ENCODE data around the gene PRSS38.

The PRSS38 gene

GRCh38 chr1:227779685-227780084 is 35.8 kb upstream of the PRSS38 start:
- DNase-seq: no peak

DNA sequence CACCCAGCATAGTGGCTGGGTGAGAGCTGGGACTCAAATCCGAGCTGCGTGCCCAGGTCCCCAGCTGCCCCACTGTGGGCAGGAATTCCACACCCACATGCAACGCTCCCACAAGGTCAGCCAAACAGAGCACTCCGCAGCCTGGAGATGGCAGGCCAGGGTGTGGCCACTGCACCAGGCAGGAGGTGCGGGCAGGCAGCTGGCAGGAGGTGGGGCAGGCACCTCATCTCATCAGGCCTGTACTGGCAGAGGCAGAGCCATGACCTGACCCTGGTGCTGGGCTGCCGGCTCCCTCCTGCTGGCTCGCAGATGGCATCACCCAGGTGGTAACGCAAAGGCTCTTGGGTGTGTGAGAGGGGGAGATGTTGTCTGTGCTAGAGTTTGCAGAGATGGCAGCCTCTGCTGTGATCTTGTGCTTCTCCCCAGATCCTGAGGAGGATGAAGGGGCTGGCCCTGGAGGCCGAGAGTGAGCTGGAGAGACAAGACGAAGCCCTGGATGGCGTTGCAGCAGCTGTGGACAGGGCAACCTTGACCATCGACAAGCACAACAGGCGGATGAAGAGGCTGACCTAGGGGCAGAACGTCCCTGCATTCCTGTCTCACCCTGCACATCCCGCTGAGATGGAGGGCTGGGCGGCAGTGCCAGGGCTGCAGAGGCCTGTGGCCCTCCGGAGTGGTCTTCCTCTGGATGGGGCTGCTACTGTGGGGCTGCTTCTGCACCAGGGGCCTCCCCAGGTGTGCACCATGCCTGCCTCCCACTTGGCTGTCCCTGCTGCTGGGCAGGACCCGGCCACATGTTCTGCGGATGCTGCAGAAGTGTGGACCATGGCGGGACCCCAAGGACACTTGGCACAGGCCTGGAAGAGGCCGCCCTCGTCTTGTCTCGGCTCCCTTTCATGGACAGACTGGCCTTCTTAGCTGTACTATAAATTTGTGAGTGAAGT is 35.1 kb upstream of the PRSS38 start:
- DNase-seq: peak; percentile 24

GRCh38 chr1:227781314-227781930 is 34.1 kb upstream of the PRSS38 start:
- no peak for DNase-seq

GRCh38 chr1:227782226-227782625 is 33.2 kb upstream of the PRSS38 start:
- no peak for DNase-seq

DNA sequence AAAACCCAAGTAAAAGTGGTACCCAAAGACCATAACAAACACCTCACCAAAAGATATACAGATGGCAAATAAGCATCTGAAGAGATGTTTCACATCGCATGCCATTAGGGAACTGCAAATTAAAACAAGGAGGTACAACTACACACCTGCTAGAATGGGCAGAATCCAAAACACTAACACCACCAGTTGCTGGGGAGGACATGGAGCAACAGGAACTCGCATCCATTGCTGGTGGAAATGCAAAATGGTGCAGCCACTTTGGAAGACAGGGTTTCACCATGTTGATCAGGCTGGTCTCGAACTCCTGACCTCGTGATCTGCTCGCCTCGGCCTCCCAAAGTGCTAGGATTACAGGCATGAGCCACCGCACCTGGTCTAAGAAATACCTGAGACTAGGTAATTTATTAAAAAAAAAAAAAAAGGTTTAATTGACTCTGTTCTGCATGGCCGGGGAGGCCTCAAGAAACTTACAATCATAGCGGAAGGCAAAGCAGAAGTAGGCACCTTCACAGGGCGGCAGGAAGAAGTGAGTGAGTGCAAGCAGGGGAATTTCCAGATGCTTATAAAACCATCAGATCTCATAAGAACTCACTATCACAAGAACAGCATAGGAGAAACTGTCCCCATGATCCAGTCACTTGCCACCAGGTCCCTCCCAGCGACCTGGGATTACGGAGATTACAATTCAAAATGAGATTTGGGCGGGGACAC is 30.2 kb upstream of the PRSS38 start:
- DNase-seq: no peak

GRCh38 chr1:227785805-227786671 is 29.4 kb upstream of the PRSS38 start:
- DNase-seq: no peak

- DNase-seq: no peak
Observed at GRCh38 chr1:227786673-227787512, 28.6 kb upstream of the PRSS38 start.

DNA sequence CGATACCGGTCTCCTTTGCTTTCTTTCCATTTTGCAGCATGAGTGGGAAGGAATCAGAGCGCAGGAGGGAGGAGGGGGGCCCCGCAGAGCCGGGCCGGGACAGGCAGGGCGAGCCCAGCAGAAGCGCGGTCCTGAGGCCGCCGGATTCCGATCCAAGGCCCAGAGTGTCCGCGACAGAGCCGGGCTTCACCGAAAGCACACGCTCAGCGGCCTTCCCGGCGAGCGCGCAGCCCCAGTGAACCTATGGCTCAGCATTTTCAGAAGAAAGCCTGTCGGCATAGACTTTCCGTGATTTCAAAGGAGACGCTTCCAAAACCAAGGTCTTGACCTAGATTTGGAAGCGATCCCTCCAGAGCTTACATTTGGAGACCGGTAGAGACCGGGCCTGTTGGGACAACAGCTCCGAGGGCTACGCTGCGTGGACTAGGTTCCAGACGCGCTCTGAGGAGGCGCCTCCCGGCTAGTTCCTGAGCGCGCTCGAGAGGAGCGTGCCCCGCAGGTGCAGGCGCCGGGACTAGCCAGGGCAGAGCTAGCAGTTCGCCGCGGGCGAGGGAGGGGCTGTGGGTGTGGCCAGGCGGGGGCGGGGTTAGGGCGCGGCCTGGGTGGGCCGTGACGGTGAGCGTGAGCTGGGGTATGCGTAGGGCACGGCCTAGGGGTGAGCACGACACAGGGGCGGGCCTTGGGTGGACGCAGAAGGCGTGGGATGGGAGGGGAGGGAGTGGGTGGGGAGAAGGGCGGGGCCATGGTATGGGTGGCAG is 27.8 kb upstream of the PRSS38 start:
- peak; percentile 85 for DNase-seq

- DNase-seq: peak; percentile 77
Observed at GRCh38 chr1:227788271-227789083, 27.0 kb upstream of the PRSS38 start.

DNA sequence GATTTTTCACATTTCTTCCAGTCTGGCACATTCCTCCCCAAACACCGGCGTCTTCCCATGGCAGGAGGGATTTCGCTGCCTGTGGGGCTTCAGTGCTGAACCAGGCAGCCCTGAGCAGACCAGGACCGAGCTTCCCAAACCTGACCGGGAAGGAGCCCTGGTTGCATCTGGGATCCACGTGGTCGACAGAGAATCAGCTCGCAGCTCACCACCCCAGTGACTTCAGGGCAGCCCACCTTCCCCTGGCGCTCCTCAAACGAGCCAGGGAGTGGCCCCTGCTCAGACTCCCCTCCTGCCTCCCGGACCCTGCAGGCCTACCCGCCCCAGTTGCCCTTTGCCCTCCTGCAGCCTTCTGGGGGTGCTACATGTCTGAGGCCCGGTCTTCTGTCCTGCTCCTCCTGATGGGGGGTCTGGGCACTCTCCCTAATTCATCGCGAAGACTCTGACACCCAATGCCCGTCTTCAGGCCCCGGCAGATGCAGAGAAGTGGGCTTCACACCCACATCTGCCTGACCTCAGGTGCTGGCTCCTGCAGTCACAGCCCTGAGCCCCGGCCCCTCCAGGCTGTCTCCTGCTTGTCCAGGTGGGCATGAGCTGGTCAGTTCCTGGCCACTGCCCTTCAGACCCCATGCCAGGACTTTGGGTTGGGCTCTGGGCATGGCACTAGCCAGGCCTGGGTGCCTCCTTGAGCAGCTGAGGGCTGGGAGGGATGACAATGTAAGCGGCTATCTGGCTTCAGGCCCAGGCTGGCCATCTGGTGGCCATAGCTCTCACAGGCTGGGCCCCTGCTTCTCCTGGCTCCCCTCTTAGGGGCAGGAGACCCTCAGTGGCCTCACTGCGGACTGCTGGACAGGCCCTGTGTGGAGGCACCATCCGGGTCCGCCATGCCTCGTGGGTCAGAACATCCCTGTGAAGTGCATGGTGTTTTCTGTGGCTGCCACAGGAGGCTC is 26.1 kb upstream of the PRSS38 start:
- no peak for DNase-seq

- DNase-seq: no peak
Observed at GRCh38 chr1:227790034-227790400, 25.5 kb upstream of the PRSS38 start.

GRCh38 chr1:227790868-227791267 is 24.6 kb upstream of the PRSS38 start:
- no peak for DNase-seq

DNA sequence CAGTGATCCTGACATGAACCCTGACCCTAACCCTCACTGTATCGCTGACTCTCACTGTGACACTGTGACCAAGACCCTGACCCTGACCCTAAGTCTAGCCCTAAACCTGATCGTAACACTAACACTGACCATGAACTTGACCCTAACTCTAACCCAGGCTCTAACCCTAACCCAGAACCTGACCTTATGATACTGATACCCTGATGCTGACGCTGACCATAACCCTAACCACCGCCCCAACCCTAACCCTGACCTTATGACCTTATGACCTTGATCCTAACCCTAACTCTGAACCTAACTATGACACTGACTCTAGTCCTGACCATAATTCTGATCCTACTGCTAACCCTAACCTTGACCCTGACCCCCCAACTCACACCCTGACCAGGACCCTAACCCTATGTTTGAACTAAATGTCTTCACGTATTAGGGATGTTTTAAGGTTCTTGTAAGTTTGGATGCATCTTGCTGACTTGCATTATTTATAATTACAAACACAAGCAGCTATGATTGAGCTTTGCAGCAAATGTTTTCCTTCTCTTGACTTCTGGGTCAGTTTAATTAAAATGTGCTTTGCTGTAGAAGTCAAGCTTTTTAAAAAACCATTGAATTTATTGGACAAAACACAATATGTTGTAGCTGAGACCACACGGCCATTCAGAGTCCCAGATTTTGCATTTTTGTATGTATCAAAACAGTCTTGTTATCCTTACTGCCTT is 23.9 kb upstream of the PRSS38 start:
- no peak for DNase-seq

DNA sequence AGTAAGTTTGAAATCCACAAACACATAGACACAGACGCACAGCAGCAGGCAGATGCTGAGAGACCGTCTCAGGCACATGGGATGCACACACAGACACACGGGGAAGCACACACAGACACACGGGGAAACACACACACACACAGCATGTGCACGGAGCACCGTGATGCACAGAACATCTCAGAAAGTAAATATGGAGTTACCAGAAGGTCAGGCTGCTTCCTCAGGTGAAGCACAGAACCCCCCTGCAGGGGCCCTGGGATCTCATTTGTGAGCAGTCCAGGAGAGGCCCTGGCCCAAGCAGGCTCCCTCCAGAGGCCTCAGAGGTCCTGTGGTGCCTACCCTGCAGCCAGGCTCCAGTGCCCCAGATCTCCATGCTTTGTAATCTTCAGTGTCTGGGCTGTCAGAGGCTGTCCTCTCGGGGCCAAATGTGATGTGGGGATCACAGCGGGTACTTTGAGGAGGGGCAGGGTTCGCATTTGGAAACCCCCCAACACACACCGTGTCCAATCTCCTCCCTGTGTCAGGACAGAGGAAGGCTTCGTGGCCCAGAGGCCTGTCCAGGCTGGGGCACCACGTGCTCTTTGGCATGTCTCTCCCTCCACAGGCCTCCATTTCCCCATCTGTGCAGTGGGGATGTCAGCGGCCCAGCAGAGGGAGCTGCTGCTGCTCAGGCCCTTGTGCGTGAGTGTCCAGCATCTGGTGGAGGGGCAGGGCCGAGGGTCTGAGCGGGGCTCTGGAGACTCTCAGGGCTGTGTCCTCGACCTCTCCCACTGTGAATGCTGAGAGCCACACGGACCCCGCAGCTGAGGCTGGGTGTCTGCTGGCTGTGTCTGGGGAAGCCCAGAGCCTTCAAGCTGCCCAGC is 23.0 kb upstream of the PRSS38 start:
- DNase-seq: no peak

- DNase-seq: no peak
Observed at GRCh38 chr1:227793079-227793947, 22.2 kb upstream of the PRSS38 start.

All from activated CD4-positive, CD25-positive, alpha-beta regulatory T cell treated with anti-CD3 and anti-CD28 coated beads, Interleukin-2, amount 50 U/mL, for 72 hours (primary cell).